ENCODE data around the gene KRTAP10-4.

GRCh38 chr21:44585892-44586291 lies 12.4 kb downstream of the KRTAP10-4 start:
- TF ChIP-seq CTCF (IDR thresholded peaks at IDR 0.05): no peak
- TF ChIP-seq MAX (IDR thresholded peaks at IDR 0.05): no peak
- TF ChIP-seq RFX5 (IDR thresholded peaks at IDR 0.05): no peak
- TF ChIP-seq POLR2A (IDR thresholded peaks at IDR 0.05; ENCODE audit: low read length): no peak
- no peak for TF ChIP-seq RAD21 (conservative IDR thresholded peaks at IDR 0.05 in 1 of 2, IDR thresholded peaks at IDR 0.05 in 1 of 2)

Measured in A549 (cell line).